HFFc6 (cell line): ENCODE data around the gene PTGES. TPM values are rescaled to one million over a fixed set of nuclear protein-coding genes. Genes with fewer than 3 reads are reported as not detected.
"Not testable (repeated sequence)": the region's sequence is repeated elsewhere in the genome, so short reads cannot be mapped to it uniquely, and the experiment has no call there.

ENCODE experiments used
- DNase-seq: peaks from one replicate; pipeline ENCODE4 v3.0.0-alpha.2; 2018
- H3K27ac Mint-ChIP-seq: 2 replicates; pipeline ENCODE4 v1.8.0; 2020; ENCODE audit warnings: mild to moderate bottlenecking, mixed read lengths
- H3K27me3 Mint-ChIP-seq: 2 replicates; pipeline ENCODE4 v1.8.0; 2021; ENCODE audit warnings: mild to moderate bottlenecking, moderate library complexity, mixed read lengths; ENCODE audit not compliant: insufficient read depth
- H3K36me3 Mint-ChIP-seq: 2 replicates; pipeline ENCODE4 v1.8.0; 2021; ENCODE audit warnings: low read depth, mixed read lengths
- H3K4me1 Mint-ChIP-seq: 2 replicates; pipeline ENCODE4 v1.8.0; 2020; ENCODE audit warnings: low read depth, mixed read lengths
- H3K4me3 Mint-ChIP-seq: 2 replicates; pipeline ENCODE4 v1.8.0; 2020; ENCODE audit warnings: mild to moderate bottlenecking, moderate library complexity, mixed read lengths
- H3K9me3 Mint-ChIP-seq: 2 replicates; pipeline ENCODE4 v1.8.0; 2020; ENCODE audit warnings: mild to moderate bottlenecking, mixed read lengths
- CTCF ChIP-seq: fragments of 200-600 bp; sonication (generic); IDR thresholded peaks from 2 replicates; pipeline ENCODE4 v1.5.0; 2021; ENCODE audit warnings: antibody characterized with exemption, mild to moderate bottlenecking
- total RNA-seq, 6 experiments: library from RNA; stranded (reverse); fragmentation: NEBNext Ultra II Directional; extraction: Animal tissue kit (Norgen Biotek cat#: 25700); gene quantifications; 2 replicates in 1 of 6; 3 replicates in 5 of 6; pipeline ENCODE4 v1.2.3, GENCODE V29; 2021

PTGES gene
- total RNA-seq, 6 experiments from 2014 or later, result 11.3 to 29.6 (median 26.0) TPM

GRCh38 chr9:129768486-129768885 lies 15.6 kb upstream of the PTGES start:
- no peak for TF ChIP-seq CTCF
- Mint-ChIP-seq H3K4me1 (peaks cover 6% of the 10 kb centered on the region), H3K9me3 (no peaks in the 10 kb centered on the region), H3K27me3 (peaks cover 6% of the 10 kb centered on the region), H3K27ac (no peak overlapping the region), H3K4me3 (no peak overlapping the region), H3K36me3 (no peaks in the 10 kb centered on the region)
- DNase-seq, result no peak

- H3K9me3 Mint-ChIP-seq, result no peaks in the 10 kb centered on the region
- peaks cover 6% of the 10 kb centered on the region for H3K27me3 Mint-ChIP-seq
- H3K27ac Mint-ChIP-seq, result no peak overlapping the region
- TF ChIP-seq CTCF, result no peak
- no peak overlapping the region for H3K4me3 Mint-ChIP-seq
- H3K4me1 Mint-ChIP-seq, result peaks cover 29% of the 10 kb centered on the region
- no peak for DNase-seq
- H3K36me3 Mint-ChIP-seq, result no peaks in the 10 kb centered on the region
These were observed 13.0 kb upstream of the PTGES start for GRCh38 chr9:129765764-129766317.

- no peak for TF ChIP-seq CTCF
- peak overlapping the region; percentile 77 for H3K4me3 Mint-ChIP-seq
- no peaks in the 10 kb centered on the region for H3K36me3 Mint-ChIP-seq
- peak overlapping the region; percentile 99 for H3K27ac Mint-ChIP-seq
- DNase-seq, result peak; percentile 18
- H3K4me1 Mint-ChIP-seq, result peaks cover 39% of the 10 kb centered on the region
- no peaks in the 10 kb centered on the region for H3K9me3 Mint-ChIP-seq
- peaks cover 4% of the 10 kb centered on the region for H3K27me3 Mint-ChIP-seq
These were observed 10.4 kb upstream of the PTGES start for GRCh38 chr9:129762985-129763926.

GRCh38 chr9:129762370-129762984 lies 9.6 kb upstream of the PTGES start:
- DNase-seq, result peak; percentile 95
- not testable (repeated sequence) for H3K36me3 Mint-ChIP-seq, H3K27me3 Mint-ChIP-seq, H3K9me3 Mint-ChIP-seq
- Mint-ChIP-seq H3K4me1 (peaks cover 39% of the 10 kb centered on the region), H3K27ac (peak overlapping the region; percentile 99), H3K4me3 (peak overlapping the region; percentile 77)

- peak overlapping the region; percentile 77 for H3K4me3 Mint-ChIP-seq
- no peaks in the 10 kb centered on the region for H3K36me3 Mint-ChIP-seq
- peak; percentile 91 for DNase-seq
- peaks cover 5% of the 10 kb centered on the region for H3K27me3 Mint-ChIP-seq
- H3K4me1 Mint-ChIP-seq, result peaks cover 42% of the 10 kb centered on the region
- no peaks in the 10 kb centered on the region for H3K9me3 Mint-ChIP-seq
- TF ChIP-seq CTCF, result no peak
- H3K27ac Mint-ChIP-seq, result peak overlapping the region; percentile 99
These were observed 9.1 kb upstream of the PTGES start for GRCh38 chr9:129761901-129762369.
